Astrocyte of the spinal cord (primary cell): ENCODE results near the gene SSTR4.

ENCODE experiments used
- DNase-seq: peaks from one replicate; pipeline ENCODE4 v3.0.0; 2011; ENCODE audit warnings: low read depth, low spot score
- H3K4me3 ChIP-seq: 2 replicates; pipeline ENCODE4 v1.5.1; 2011; ENCODE audit warnings: low read depth, mild to moderate bottlenecking, low read length, moderate library complexity
- CTCF ChIP-seq: IDR thresholded peaks from 2 replicates; pipeline ENCODE4 v1.5.1; 2012; ENCODE audit warnings: low read depth, mild to moderate bottlenecking, low read length, inconsistent platforms
- in situ Hi-C: cut with HindIII; loops from 2 replicates; pipeline ENCODE4 v1.10.0; 2017; ENCODE audit warnings: low sequenced_read_pairs

Gene SSTR4

GRCh38 chr20:23028392-23028791, 6.7 kb upstream of the SSTR4 start:
- no peak for DNase-seq
- no peak overlapping the region for H3K4me3 ChIP-seq
- in situ Hi-C loops, result no loop called here
- no peak for TF ChIP-seq CTCF

- no peak for DNase-seq
- no peak overlapping the region for H3K4me3 ChIP-seq
- TF ChIP-seq CTCF, result no peak
- in situ Hi-C loops, result no loop called here
These were observed 5.8 kb upstream of the SSTR4 start for GRCh38 chr20:23029324-23029723.

DNA sequence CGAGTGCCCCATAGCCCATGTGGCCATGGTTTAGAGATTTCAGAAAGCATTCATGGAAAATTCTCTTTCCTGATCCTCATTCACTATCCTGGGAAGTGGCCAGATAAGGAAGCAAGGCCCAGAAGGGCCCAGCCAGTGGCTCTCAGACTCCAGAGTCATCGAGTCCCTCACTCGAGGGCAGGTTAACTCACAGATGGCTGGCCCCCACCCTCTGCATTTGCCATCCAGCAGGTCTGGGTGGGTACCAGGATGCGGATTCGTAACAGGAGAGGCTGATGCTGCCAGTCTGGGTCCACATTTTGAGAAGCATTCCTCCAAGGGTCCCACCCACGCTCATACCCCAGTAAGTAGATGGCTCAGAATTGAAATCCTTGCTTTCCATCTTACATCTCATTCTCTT, 3.8 kb upstream of the SSTR4 start:
- no peak for DNase-seq
- in situ Hi-C loops, result no loop called here
- H3K4me3 ChIP-seq, result no peak overlapping the region
- no peak for TF ChIP-seq CTCF

DNA sequence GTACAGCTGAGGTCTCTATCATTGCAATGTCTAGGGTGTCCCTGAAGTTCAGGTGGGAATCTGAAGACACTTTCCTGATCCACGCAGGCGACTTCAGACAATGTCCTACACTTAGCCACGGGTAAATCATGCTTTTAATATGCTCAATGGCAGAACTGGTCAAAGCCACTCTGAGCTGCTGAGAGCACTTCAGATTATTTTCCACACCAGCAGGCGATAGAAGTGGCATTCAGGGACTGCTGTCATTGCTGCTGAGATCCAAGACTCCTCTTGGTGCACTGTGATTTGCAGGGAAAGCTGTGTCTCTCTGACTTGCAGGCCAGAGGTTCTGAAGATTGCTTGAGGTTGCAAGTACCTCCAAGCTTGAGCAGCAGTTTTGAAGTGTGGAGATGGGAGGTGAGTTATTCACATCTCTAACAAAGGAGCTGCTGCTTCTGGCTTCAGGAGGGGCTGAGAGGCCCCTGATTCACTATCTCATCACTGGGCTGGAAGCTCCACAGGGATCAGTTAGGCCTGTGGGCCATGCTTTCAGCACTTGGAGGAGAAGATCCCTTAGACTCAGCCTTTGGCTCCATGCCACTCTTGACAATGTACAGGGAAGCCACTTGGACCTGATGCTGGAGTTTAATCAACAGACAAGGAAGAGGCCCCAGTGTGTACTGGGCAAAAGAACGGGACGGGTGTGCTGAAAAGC, 2.9 kb upstream of the SSTR4 start:
- DNase-seq, result no peak
- no peak overlapping the region for H3K4me3 ChIP-seq
- in situ Hi-C loops, result no loop called here
- no peak for TF ChIP-seq CTCF

GRCh38 chr20:23032750-23033078, 2.4 kb upstream of the SSTR4 start:
- no peak for DNase-seq
- no peak overlapping the region for H3K4me3 ChIP-seq
- no peak for TF ChIP-seq CTCF
- in situ Hi-C loops, result no loop called here

DNA sequence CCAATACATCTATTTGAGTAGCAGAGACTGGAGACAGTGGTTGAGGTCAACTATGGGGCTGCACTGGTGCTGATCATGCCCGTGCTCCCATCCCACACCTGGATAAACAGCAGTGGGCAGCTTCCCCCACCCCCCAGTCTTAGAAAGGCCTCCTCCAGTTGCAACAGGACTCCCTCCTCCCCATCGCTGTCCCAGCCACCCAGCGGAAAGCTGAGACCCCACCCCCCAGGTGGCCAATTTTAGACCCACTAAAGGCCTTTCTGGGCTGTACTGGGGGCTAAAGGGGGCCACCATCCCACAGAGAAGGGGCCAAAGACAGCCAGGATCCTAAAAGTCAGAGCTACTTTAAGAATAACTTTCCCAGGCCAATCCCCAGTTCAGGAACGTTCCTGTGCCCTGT, 1.2 kb upstream of the SSTR4 start:
- no peak for DNase-seq
- in situ Hi-C loops, result no loop called here
- TF ChIP-seq CTCF, result no peak
- H3K4me3 ChIP-seq, result no peak overlapping the region

DNA sequence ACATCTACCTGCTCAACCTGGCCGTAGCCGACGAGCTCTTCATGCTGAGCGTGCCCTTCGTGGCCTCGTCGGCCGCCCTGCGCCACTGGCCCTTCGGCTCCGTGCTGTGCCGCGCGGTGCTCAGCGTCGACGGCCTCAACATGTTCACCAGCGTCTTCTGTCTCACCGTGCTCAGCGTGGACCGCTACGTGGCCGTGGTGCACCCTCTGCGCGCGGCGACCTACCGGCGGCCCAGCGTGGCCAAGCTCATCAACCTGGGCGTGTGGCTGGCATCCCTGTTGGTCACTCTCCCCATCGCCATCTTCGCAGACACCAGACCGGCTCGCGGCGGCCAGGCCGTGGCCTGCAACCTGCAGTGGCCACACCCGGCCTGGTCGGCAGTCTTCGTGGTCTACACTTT, 619 bp downstream of the SSTR4 start:
- DNase-seq, result no peak
- TF ChIP-seq CTCF, result no peak
- no peak overlapping the region for H3K4me3 ChIP-seq
- in situ Hi-C loops, result no loop called here
